ACC112 (cell line): Measurements from ENCODE around the gene HMGN2.

Source experiments
- H2AFZ ChIP-seq: fragments of 200-600 bp; sonication (generic); one replicate; pipeline ENCODE4 v1.6.0; 2017; ENCODE audit warnings: antibody characterized with exemption, low read length; ENCODE audit not compliant: unreplicated experiment
- H3K27ac ChIP-seq: fragments of 200-600 bp; sonication (generic); 2 replicates; pipeline ENCODE4 v1.5.1; 2014; ENCODE audit warnings: low read depth, mild to moderate bottlenecking, antibody characterized with exemption, low read length, moderate library complexity
- H3K27me3 ChIP-seq: fragments of 200-600 bp; sonication (generic); 2 replicates; pipeline ENCODE4 v1.6.1; 2014; ENCODE audit warnings: mild to moderate bottlenecking, antibody characterized with exemption, low read length, moderate library complexity, mixed read lengths; ENCODE audit not compliant: insufficient read depth
- H3K36me3 ChIP-seq: fragments of 200-600 bp; sonication (generic); 2 replicates; pipeline ENCODE4 v1.6.1; 2016; ENCODE audit warnings: mild to moderate bottlenecking, antibody characterized with exemption, low read length, moderate library complexity, mixed read lengths; ENCODE audit not compliant: insufficient read depth
- H3K4me1 ChIP-seq: fragments of 200-600 bp; sonication (generic); one replicate; pipeline ENCODE4 v1.6.1; 2016; ENCODE audit warnings: low read length, mixed read lengths; ENCODE audit not compliant: insufficient read depth, unreplicated experiment, control insufficient read depth
- H3K4me3 ChIP-seq: fragments of 200-600 bp; sonication (generic); 2 replicates; pipeline ENCODE4 v1.5.1; 2014; ENCODE audit warnings: mild to moderate bottlenecking, low read depth, low read length
- H3K79me2 ChIP-seq: fragments of 200-600 bp; sonication (generic); one replicate; pipeline ENCODE4 v1.6.0; 2016; ENCODE audit warnings: low read length; ENCODE audit not compliant: control insufficient read depth, unreplicated experiment, insufficient read depth

Gene HMGN2

DNA sequence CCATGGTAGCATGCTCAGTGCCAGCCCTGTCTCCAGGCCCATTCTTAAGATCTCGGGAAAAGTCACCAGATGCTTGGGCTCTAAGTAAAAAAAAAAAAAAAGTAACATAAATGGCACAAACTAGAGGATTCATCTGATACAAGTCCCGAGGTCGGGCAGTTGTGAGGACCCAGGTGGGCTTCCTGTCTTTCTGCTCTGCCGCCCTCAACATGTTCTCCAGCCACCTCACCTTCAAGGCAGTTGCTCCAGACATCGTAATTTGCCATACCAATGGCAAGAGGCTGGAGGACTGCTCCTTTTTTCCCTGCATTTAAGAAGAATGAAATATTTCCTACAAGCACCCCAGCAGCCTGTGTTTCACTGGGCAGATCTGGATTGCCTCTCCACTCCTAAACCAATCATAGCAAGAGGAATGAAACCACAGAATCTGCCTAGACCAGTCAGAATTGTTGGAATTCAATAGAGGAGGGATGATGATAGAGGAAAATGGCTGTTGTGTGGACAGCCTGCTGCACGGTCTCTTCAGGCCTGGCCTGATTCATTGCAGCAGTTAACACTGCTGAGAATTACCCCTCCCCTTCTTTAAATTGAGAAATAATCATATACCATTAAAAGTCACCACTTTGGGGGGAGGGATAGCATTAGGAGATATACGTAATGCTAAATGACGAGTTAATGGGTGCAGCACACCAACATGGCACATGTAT lies 5.4 kb downstream of the HMGN2 start:
- peaks cover 16% of the 10 kb centered on the region for H3K4me1 ChIP-seq
- H3K4me3 ChIP-seq = no peak overlapping the region
- no peaks in the 10 kb centered on the region for H3K27me3 ChIP-seq
- peaks cover 37% of the 10 kb centered on the region for H3K36me3 ChIP-seq
- peaks cover 25% of the 10 kb centered on the region for H3K79me2 ChIP-seq
- H2AFZ ChIP-seq = no peak overlapping the region
- no peak overlapping the region for H3K27ac ChIP-seq

DNA sequence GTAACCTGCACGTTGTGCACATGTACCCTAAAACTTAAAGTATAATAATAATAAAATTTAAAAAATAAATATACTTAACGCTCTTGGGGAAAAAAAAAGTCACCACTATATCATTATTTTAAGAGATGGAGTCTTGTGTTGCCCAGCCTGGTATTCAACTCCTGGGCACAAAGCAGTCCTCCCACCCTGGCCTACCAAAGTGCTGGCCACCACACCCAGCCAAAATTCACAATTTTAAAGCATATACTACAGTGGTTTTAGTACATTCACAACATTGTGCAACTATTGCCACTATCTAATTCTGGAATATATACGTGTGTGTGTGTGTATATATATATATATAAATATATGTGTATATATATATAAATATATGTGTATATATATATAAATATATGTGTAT lies 5.9 kb downstream of the HMGN2 start:
- Histone ChIP-seq H3K36me3 (peaks cover 36% of the 10 kb centered on the region), H3K4me1 (peaks cover 20% of the 10 kb centered on the region), H2AFZ (no peak overlapping the region), H3K27me3 (no peaks in the 10 kb centered on the region), H3K79me2 (peaks cover 23% of the 10 kb centered on the region), H3K27ac (no peak overlapping the region), H3K4me3 (no peak overlapping the region)

DNA sequence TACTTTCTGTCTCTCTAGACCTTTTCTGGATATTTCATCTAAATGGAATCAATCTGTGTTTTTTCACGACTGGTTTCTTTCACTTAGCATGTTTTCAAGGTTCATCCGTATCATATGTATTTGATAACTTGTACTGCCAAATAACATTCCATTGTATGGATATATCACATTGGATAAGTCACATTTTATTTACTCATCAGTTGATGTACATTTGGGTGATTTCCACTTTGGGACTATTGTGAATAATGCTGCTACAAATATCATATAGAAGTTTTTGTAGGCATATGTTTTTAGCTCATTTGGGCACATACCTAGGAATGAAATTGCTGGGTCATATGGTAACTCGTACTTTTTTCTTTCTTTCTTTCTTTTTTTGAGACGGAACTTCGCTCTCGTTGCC lies 6.7 kb downstream of the HMGN2 start:
- H3K79me2 ChIP-seq = peaks cover 15% of the 10 kb centered on the region
- peaks cover 28% of the 10 kb centered on the region for H3K36me3 ChIP-seq
- no peak overlapping the region for H3K27ac ChIP-seq
- H2AFZ ChIP-seq = no peak overlapping the region
- no peak overlapping the region for H3K4me3 ChIP-seq
- no peaks in the 10 kb centered on the region for H3K27me3 ChIP-seq
- peaks cover 16% of the 10 kb centered on the region for H3K4me1 ChIP-seq

DNA sequence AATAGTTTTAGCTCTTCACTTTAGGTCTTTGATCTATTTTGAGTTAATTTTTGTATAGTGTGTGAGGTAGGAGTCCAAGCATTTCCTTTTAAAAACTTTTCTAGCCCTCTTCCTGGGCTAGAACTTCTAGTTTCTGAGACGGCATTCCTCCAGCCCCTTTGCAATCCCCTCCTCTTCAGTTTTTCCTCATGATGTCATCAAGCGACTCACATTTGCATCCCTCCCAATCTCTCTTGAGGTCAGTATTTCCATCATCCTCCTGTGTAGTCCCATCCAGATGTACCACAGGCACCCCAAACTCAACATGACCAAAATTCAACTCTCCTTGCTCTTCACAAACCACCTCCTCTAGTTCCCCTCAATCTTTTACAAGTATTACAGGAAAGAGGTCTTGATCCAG lies 10.7 kb downstream of the HMGN2 start:
- Histone ChIP-seq H2AFZ (no peak overlapping the region), H3K27ac (no peak overlapping the region), H3K4me1 (peaks cover 5% of the 10 kb centered on the region), H3K4me3 (no peak overlapping the region), H3K27me3 (no peaks in the 10 kb centered on the region), H3K36me3 (no peaks in the 10 kb centered on the region), H3K79me2 (no peaks in the 10 kb centered on the region)

DNA sequence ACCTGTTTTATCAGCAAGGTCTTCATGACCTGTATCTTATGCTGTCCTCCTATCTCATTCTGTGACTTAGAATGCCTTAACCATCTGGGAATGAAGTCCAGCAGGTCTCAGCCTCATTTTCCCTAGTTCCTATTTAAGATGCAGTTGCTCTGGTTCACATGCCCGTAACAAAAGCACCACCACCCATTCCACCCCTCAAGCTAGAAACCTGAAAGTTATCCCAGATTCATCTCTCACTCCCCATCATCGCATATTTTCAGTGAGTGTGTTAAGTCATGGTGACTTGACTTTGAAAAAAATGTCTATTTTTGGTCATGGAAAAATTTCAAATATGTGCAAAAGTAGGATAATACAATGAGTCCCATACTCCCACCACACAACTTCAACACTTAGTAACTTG lies 11.7 kb downstream of the HMGN2 start:
- Histone ChIP-seq H3K27ac (no peak overlapping the region), H3K79me2 (no peaks in the 10 kb centered on the region), H3K36me3 (no peaks in the 10 kb centered on the region), H3K4me1 (peaks cover 5% of the 10 kb centered on the region), H3K4me3 (no peak overlapping the region), H3K27me3 (no peaks in the 10 kb centered on the region), H2AFZ (no peak overlapping the region)

DNA sequence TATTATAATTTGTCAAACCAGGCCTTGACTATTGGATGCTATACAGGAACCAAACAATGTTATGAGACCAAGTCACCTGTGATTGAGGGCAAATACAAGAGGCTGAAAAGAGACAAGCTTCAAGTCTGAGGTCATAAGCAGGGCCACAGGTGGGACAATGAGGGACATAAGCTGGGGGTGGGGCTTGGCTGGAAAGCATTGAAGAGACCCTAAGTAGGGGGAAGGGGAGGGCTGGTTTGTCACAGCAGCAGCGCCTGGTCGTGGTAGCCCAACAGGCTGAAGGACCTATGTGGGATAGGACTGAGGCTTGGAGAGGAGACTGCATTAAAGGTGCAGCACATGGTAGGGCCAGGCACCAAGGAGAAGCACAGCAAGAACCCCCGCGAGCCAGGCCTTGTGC lies 17.9 kb downstream of the HMGN2 start:
- Histone ChIP-seq H2AFZ (no peak overlapping the region), H3K36me3 (no peaks in the 10 kb centered on the region), H3K27me3 (no peaks in the 10 kb centered on the region), H3K4me1 (no peaks in the 10 kb centered on the region), H3K27ac (no peak overlapping the region), H3K79me2 (no peaks in the 10 kb centered on the region), H3K4me3 (no peak overlapping the region)

DNA sequence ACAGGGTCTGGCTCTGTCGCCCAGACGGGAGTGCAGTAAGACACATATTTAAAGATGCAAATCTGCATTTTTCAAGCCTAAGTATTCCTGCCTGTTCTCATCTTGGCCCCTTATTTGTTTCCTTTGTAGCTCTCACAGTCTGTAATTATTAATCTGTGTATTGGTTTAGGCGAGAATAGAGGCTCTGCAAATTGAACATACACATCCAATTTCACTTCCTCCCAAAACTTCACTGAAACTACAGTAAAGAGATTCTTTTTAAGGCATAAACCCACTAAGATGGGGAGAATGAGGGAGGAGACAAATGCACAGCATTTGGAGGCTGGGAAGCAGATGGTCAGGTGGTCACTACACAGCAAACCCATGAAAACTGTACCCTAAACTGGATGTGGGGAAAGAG lies 21.0 kb downstream of the HMGN2 start:
- Histone ChIP-seq H3K79me2 (no peaks in the 10 kb centered on the region), H3K4me1 (no peaks in the 10 kb centered on the region), H3K4me3 (no peak overlapping the region), H3K36me3 (no peaks in the 10 kb centered on the region), H3K27me3 (no peaks in the 10 kb centered on the region), H2AFZ (no peak overlapping the region), H3K27ac (no peak overlapping the region)

DNA sequence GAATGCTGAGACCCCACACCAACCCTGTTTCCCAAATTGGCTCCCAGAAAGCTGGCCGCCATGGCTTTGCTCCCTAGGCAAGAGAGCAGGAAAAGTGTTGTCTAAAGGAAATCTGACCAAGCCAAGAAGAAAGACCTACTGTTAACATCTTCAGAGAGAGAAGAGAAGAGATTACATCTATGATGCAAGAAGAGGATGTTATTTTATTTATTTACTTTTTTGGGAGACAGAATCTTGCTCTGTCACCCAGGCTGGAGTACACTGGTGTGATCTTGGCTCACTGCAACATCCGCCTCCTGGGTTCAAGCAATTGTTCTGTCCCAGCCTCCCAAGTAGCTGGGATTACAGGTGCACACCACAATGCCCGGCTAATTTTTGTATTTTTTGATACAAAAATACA lies 21.7 kb downstream of the HMGN2 start:
- no peaks in the 10 kb centered on the region for H3K4me1 ChIP-seq
- H3K79me2 ChIP-seq = no peaks in the 10 kb centered on the region
- H3K4me3 ChIP-seq = no peak overlapping the region
- no peaks in the 10 kb centered on the region for H3K27me3 ChIP-seq
- H3K36me3 ChIP-seq = no peaks in the 10 kb centered on the region
- no peak overlapping the region for H3K27ac ChIP-seq
- H2AFZ ChIP-seq = no peak overlapping the region

DNA sequence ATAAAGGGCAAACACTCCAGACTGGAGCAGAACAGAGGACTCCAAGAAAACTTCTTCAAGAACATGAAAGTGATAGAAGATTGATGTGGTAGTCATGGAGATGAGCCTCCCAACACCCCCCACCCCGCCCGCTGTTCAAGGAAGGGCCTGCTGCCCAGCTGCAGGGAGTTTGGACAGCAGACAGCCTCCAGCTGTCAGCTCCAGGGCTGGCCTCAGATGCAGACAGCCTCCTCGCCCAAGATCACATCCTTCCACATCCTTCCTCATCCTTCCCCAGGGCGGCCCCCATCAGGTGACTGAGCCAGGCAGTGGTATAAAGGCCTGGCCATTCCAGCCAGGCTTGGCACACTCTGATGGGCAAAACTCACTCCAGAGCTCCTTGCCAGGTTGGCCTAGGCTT lies 24.6 kb downstream of the HMGN2 start:
- Histone ChIP-seq H3K4me1 (no peaks in the 10 kb centered on the region), H3K36me3 (no peaks in the 10 kb centered on the region), H3K27ac (no peak overlapping the region), H2AFZ (no peak overlapping the region), H3K27me3 (no peaks in the 10 kb centered on the region), H3K4me3 (no peak overlapping the region), H3K79me2 (no peaks in the 10 kb centered on the region)

DNA sequence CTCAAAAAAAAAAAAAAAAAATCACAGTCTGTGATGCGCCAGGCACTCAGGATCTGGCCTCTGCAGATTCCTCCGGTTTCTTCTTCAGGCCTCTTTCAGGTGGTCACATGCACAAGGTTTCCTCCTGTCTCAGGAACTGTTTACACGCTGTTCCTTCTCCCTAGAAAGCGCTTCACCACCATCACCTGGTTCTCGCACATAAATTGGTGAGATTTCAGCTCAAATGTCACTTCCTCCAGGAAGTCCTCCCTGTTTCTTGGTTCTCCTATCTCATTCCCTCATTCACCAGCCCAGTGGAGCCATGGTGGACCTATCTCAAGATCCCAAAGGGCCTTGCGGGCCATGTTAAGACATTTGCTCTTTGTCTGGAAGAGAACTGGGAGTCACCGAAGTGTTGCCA lies 26.7 kb downstream of the HMGN2 start:
- H2AFZ ChIP-seq = no peak overlapping the region
- H3K27ac ChIP-seq = no peak overlapping the region
- H3K4me3 ChIP-seq = no peak overlapping the region
- H3K27me3 ChIP-seq = no peaks in the 10 kb centered on the region
- no peaks in the 10 kb centered on the region for H3K4me1 ChIP-seq
- H3K36me3 ChIP-seq = no peaks in the 10 kb centered on the region
- H3K79me2 ChIP-seq = no peaks in the 10 kb centered on the region

DNA sequence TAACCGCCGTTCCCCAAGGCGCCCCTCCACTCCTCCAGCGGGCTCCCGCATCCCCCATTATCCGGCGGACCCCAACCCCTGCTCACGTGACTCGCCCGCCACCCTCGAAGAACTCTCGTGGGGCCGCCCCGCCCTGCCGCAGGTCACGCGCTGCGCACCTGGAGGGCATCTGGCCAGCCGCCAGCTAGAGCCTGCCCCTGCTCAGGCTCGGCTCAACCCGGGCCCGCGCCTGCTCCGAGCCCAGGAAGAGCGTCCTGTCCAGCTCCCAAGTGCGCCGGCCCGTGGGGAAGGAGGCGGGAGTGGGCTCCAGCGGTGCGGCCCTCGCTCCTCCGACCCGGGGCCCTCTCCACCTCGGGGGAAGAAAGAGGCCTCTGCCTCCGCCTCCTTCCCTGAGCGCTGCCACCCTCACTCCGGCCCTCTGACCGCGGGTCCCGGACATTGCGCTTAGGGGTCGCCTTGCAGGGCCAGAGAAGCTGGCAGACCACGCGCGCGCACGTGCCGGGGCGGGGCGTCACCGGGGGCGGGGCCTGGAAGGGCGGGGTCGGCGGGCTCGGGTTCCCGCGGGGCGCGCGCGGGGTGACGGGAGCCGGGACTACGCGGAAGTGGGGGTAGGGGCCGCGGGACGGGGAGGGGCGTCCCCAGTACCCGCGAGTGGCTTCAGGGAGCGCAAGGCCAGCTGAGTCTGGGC lies 28.4 kb downstream of the HMGN2 start:
- Histone ChIP-seq H2AFZ (peak overlapping the region; percentile 89), H3K79me2 (no peaks in the 10 kb centered on the region), H3K27me3 (no peaks in the 10 kb centered on the region), H3K27ac (peak overlapping the region; percentile 69), H3K4me3 (peak overlapping the region; percentile 78), H3K36me3 (no peaks in the 10 kb centered on the region), H3K4me1 (no peaks in the 10 kb centered on the region)
